LoVo (cell line): ENCODE measurements around the gene TMEM178B.
"Not testable (repeated sequence)": the region's sequence is repeated elsewhere in the genome, so short reads cannot be mapped to it uniquely, and the experiment has no call there.

Experiments
- DNase-seq: peaks from one replicate; pipeline ENCODE4 v3.0.0-alpha.2; 2016; ENCODE audit warnings: low spot score

TMEM178B gene

DNA sequence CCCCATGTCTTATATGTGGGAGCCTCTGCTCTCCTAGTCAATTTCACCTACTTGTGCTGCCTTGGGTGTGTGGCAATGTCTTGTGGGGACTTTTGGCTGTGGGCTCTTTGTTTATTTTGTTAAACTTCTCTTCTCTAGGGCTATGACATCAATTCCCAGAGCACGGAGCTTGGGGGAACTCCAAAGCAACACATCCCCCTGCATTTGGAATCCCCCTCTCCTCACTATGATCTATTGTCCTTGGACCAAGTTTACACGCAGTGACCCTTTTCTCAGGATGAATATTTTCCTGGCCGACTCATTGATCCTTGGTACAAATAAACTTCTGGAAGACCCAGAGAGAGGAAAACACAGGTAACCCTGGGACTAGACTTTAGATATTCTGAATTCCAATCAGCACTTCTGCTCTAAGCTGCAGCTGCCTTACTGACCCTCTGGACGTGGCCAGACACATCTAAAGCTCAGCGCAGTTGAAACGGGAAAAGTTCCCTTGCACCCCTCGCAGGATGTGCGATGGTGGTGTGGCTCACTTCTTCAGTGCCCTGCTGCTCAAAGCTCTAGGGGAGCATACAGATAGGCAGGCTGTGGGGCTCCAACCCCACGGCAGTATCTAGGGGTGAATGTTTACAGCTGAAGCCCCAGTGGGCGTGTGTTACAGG is 110.8 kb downstream of the TMEM178B start:
- no peak for DNase-seq

DNA sequence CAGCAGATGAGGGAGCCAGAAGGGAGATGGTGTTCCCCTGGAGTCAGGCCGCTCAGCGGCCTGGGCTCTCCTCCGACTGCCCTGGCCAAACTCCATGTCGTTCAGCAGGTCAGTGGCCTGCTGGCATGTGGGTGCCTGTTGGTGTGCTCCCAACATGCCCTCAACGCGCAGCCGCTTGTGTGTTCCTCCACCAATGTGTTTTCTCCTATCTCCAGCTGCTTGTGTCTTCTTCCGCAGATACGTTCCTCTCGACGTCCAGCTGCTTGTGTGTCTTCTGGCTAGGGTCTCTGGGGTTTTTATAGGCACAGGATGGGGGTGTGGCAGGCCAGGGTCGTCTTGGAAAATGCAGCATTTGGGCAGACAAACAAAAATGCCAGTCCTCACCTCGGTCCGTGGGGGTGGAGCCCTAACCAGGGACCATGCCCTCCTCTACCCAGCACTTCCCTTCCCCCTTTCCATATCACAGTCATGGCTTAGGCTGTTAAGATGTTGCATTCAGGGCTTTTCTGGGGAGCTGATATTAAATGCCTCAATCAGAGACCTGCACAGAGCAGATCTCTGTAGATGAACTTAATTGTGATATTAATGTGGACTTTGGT is 111.6 kb downstream of the TMEM178B start:
- no peak for DNase-seq

- no peak for DNase-seq
Observed at GRCh38 chr7:141189231-141189630, 115.4 kb downstream of the TMEM178B start.

DNA sequence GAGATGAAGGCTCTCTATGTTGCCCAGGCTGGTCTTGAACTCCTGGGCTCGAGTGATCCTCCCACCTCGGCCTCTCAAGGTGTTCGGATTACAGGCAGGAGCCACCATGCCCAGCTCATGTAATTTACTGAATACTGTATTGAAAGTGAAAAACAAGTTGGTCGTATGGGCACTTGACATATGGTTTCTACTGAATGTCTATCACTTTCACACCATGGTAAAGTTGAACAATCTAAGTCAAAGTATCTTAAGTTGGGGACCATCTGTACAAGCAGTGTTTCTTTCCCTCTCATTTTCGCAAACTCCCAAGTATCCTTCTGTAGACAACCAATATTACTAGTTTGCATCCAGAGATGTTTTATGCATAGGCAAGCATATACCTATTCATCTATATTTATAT is 116.6 kb downstream of the TMEM178B start:
- no peak for DNase-seq

DNA sequence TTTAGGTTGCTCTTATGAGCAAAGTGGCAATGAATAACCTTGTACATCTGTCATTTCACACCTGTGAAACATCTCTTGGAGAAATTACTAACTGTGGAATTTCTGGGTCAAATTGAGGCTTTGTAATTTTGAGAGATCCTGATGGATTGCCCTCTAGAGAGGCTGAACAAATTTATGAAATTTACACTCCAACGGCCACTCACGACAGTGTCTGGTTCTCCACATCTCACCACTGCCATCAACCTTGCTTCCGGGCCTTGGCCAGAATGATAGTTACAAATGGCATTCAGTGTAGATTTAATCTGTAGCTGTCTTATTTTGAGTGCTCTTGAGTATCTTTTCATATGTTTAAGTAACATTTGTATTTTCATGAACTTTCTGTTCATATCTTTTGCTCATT is 117.4 kb downstream of the TMEM178B start:
- no peak for DNase-seq

DNA sequence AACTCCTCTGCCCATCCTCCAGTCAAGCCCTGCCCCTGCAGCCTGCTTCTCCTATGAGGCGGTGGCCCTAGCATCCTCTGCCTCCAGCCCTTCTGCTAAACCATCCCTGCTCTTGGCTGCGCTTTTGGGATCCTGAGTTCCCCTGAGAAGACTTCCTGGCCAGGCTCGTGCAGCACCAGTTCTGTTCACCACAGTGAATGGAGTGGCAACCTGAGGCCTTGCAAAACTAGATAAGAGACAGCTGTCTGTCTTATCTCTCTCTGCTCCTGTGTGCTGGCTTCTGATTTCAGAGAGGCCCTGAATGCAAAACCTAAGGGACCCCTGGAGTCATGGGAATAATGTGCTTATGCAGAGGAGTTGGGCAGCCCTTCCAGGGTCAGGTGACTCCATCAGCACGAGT is 119.2 kb downstream of the TMEM178B start:
- DNase-seq = no peak

DNA sequence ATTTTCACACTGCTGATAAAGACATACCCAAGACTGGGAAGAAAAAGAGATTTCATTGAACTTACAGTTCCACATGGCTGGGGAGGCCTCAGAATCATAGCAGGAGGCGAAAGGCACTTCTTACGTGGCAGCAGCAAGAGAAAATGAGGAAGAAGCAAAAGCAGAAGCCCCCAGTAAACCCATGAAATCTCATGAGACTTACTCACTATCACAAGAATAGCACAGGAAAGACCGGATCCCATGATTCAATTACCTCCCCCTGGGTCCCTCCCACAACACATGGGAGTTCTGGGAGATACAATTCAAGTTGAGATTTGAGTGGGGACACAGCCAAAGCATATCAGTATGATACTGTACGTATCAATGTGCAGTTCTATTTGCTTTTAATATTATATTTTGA is 121.9 kb downstream of the TMEM178B start:
- DNase-seq = not testable (repeated sequence)

GRCh38 chr7:141198194-141198958 is 124.5 kb downstream of the TMEM178B start:
- no peak for DNase-seq

GRCh38 chr7:141200191-141201108 is 126.6 kb downstream of the TMEM178B start:
- no peak for DNase-seq

DNA sequence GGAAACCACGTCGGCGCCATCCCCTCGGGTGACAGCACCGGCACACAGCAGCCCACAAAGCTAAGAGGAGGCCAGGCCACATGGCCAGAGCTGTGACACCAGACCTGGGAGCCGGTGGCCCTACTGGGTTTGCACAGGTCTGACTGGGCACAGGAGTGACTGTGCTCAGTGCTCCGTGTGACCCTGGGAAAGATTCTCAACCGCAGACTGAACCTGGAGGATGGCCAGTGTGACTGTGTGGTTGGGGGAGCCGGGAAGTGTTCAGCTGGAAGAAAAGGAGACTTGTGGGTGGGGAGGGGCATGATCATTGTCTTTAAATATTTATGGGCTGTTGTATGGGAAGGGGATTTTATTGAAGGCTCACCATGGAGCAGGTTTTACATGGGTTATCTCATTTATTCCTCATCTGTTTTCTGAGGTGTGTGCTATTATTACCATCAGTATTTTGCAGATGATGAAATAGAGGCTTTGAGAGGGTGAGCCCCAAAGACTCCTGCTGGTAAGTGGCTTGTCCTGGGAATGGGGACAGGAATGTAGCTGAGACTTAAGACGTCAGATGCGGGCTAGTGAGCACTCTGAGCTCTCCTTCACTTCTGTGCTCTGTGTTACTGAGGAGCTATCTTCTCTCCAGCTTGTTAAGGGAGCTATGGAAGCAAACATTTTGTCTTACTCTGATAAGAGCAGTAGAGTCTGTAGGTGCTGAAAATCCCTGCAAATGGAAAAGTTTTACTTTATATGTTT is 127.5 kb downstream of the TMEM178B start:
- DNase-seq = no peak

- DNase-seq = no peak
Observed at GRCh38 chr7:141202535-141202934, 128.7 kb downstream of the TMEM178B start.

DNA sequence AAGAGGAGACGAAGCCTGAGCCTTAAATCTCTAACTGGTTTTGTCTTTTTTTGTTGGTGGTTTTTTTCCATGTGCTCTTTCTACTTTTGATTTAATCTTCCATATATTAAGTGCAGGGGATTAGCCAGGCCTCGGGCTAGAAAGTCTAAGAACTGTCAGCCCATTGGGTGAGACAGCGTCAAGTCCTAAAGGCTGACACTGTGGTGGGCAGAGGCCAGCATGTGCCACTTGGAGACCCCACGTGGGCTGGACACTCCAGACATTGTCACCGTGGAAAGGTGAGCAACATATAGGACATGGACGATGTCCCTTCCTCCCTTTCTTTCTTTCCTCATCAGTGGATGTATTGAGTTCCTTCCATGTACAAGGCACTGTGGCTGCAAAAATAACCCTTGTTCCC is 129.3 kb downstream of the TMEM178B start:
- no peak for DNase-seq

DNA sequence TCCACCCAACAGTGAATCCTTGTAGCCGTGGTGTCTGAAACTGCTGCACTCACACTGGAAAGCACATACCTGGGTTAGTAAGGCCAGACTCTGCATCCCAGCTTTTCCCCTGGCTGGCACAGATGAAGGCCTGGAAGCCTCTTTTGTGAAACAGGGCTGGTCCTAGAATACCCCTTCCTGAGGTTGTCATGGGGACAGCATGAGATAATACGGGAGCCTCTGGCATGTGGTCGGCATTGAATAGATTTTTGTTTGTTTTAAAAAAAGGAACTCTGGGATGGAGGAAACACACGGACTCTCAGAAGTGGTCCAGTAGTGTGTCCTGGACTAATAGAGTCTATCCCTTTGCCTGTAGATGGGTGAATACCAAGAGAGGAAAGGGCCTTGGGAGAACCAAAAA is 129.7 kb downstream of the TMEM178B start:
- no peak for DNase-seq

- no peak for DNase-seq
Observed at GRCh38 chr7:141207661-141208060, 133.8 kb downstream of the TMEM178B start.

DNA sequence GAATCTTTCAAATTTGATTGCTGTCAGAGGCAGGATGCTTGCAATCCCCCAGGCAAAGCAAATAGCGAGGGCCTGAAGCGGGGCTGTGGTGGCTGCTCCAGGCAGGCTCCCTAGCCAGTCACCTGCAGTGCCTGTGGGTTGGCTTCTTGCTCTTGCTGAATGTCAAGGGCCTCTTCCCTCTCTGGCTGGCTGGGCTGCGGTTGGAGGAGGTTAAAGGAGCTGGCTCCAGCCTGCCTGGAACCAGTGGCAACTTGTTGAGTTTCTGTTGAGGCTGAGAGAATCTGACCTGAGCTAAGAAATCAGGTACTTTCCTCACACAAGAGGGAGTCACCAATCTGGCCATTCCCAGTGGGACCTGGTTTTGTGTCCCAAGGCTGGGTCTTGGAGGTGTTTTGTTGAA is 134.7 kb downstream of the TMEM178B start:
- no peak for DNase-seq

- no peak for DNase-seq
Observed at GRCh38 chr7:141209454-141209853, 135.6 kb downstream of the TMEM178B start.

DNA sequence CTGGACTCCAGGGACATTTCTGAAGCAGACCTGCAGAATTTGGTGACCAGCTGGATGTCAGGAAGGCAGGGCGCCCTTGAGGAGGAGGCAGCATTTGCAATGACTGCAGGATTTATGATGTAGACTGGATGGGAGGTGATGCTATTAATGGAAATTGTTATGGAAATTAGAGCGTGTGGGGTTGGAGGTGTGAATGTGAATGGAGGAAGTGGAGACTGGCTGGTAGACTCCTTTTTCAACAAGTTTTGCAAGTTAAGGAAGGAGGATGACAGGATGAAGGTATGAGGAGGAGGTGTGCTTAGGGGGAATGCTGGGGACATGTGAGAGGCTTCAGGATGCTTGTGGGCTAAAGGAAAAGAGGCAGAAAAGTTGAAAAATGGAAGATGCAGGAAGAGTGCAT is 137.0 kb downstream of the TMEM178B start:
- no peak for DNase-seq

GRCh38 chr7:141213226-141213625 is 139.4 kb downstream of the TMEM178B start:
- DNase-seq = no peak

GRCh38 chr7:141217938-141218337 is 144.1 kb downstream of the TMEM178B start:
- no peak for DNase-seq

GRCh38 chr7:141218941-141219340 is 145.1 kb downstream of the TMEM178B start:
- DNase-seq = no peak

DNA sequence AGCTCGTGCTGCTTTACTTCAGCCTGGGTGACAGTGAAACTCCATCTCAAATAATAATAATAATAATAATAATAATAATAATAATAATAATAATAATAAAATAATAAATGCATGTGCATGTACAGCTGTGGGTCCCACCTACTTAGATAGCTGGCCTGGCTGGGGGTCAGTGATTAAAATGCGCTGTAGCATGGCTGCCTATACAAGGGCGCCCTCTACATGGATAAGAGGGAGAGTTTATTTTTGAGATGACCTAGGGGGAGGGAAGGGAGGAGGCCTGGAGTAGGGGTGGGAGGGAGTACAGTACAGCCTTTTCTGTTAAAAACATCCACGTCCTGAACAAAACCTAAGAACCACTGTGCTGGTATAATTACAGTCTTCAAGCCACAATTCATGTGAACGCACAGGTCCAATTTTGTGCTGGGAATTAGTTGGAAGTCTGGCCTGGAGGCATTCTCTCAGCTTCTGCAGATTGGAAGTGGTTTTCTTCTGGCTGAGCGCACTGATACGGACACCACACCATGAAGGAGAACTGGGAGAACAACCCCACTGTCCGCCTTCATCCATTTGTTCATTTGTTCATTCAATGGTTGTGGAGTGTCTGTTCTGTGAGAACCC is 146.5 kb downstream of the TMEM178B start:
- no peak for DNase-seq
